Amniotic stem cell (primary cell): ENCODE results near the gene IRF2.

Source experiments
- DNase-seq: peaks from one replicate; lab custom pipeline; 2025; lab: John Stamatoyannopoulos, UW

IRF2 gene

DNA sequence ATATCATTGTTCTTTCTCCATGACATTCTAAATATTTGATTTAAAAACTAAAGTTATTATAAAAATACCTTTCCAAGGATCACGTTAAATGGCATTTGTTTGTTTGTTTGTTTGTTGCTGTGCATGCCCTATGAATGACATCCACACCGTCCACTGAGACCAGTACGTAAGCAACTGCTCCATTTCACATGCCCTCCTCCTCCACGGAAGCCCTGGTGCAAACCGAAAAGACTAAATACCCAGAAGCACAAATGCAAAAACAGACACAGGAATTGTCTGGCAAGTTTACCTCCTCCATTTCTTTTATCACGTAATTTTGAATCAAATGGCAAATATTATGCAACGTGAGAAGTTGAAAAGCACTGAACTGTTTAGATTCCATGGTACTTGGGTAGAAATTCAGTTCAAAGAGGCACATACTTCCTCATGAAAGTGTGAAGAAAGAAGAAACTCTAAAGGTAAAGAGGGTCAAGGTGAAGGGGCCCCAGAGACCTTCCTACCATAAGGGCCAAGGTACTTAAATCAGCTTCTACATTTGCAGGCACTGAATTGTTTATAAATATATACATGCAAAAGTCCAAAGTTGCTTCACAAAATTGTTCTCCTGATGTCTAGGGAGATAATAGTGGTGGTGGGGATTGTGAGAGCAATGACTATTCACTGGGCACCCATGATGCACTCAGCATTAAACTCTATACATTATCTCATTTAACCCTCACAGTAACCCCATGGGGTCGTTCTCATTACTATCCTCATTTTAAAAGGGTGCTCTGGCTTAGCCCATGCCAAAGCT, 23.4 kb downstream of the IRF2 start:
- DNase-seq, result no peak

- peak; percentile 37 for DNase-seq
Measured at GRCh38 chr4:184450045-184450444, 24.3 kb downstream of the IRF2 start.

- no peak for DNase-seq
Measured at GRCh38 chr4:184448821-184449220, 25.5 kb downstream of the IRF2 start.

DNA sequence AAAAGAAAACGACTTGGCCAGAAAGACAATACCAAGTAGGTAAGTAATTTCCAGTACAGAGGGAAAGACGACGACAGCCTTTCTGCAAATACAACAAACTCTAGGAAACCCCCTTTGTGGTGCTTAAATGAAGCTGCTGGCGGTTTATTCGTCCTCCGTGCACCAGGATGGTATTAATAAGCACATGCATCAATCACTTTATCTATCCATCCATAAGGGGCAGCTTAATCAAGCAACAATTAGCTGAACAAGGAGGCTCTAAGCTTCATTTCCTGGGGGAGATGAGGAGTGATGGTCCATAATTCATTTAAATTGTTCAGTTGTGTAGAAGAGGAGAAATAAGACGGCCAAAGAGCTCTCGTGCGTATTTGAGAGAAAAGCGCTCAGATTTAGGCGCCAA, 26.2 kb downstream of the IRF2 start:
- DNase-seq, result no peak

DNA sequence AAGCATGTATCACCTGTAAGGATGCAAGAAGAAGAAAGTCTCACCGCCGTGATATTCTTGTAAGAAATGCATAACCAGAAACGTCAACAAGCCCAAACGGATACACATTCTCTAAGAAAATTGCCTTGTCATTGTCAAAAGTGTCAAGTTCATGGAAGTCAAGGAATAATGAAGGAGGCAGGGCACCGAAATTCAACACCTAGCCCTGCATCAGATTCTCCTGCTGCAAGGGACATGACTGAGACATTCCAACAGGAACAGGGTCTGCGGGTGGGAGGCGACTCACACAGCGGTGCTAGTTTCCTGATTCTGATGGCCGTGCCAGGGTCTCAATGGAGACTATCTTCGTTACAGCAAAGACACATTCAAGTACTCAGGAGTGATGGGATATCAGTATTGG, 26.7 kb downstream of the IRF2 start:
- no peak for DNase-seq

DNA sequence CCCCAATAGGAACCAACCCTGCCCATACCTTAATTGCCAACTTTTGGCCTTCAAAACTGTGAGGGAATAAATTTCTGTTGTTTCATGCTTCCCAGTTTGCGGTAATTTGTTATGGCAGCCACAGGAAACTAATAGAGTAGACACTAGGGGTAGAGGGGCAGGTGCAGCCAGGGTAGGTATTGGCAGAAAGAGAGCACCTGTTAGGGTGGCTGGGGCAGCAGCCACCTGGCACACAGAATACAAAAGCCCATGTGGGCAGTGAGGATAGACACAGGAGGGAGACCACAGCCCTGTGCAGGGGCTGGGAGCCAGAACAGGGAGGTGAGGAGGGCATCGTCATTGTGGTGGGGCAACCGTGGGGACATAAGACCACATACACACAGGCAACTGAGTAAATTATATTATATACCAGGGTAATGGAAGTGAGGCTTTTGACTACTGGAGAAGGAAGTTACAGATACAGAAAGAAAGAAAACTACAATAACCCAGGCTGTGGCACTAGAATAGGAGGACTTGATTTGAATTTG, 28.2 kb downstream of the IRF2 start:
- no peak for DNase-seq

GRCh38 chr4:184444953-184445309, 29.4 kb downstream of the IRF2 start:
- DNase-seq, result no peak

GRCh38 chr4:184444215-184444952, 30.0 kb downstream of the IRF2 start:
- DNase-seq, result no peak

GRCh38 chr4:184443318-184443717, 31.0 kb downstream of the IRF2 start:
- DNase-seq, result no peak

GRCh38 chr4:184442314-184442635, 32.1 kb downstream of the IRF2 start:
- DNase-seq, result no peak

DNA sequence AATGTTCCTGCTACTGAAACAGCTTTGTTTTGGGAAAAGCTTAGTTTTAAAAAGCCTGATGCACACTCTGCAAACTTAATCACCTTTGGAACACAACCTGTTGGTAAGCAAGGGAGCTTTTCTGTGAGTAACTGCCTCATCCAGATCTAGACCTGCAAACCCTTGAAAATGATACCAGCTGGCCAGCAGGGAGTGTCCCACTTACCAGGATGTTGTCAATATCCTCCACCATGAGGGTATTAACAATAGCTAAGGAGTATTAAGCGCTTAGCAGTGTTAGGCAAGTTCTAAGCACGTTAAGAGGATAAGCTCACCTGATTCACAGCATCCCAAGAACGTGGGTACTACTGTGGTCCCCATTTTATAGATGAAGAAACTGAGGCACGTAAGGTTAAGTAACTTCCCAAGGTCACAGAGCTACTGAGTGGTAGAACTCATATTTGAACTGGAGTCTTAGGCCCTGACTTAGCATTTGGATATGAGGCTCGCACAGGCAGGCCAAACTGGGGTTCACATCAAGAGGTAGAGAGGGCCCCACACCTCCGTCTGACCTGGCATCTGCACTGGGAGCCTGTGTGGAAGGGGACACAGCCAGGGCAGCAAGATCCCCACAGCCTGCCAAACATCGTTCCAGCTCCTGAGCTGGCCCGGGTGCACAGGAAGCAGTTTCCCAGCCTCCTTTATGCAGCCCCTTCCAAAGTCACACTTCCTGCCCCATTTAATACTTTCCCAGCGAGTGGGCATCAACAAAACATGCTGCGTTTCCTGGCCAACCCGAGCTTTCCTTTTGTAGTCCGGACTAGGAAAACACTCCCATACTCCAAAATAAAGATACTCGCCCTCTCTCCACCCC, 32.7 kb downstream of the IRF2 start:
- no peak for DNase-seq

DNA sequence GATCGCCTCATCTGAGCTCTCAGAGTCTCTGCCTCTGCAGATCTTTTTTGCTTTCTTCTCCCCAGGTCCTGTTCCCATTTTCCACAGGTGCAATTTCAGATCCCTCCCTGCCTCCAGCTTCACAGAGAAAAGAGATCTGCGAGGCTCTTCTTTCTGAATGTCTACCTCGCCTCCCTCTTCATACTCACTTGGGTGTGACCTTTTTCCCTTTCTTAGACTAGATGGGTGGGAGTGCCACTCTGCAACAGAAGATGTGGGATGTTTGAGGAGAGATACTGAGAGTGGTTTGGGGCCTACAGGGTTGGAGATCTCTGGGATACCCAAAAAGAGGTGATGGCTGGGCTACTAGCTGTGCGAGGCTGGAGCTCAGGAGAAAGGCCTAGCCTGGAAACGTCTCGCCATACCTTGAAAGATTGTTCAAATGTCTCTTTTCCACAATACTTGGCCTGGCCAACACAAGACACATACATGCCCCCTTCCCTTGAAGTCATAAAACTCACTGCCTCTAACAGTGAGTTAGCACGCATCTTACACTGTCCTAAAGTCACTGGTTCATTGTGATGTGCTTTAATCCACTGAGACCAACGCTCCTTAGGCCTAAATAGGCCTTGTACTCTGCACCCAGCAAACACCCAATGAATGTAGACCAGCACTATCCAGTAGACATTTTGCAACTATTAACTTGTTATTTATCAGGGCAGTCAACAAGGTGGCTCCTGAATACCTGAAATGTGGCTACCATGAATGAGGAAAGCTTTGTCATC, 33.6 kb downstream of the IRF2 start:
- DNase-seq, result no peak

DNA sequence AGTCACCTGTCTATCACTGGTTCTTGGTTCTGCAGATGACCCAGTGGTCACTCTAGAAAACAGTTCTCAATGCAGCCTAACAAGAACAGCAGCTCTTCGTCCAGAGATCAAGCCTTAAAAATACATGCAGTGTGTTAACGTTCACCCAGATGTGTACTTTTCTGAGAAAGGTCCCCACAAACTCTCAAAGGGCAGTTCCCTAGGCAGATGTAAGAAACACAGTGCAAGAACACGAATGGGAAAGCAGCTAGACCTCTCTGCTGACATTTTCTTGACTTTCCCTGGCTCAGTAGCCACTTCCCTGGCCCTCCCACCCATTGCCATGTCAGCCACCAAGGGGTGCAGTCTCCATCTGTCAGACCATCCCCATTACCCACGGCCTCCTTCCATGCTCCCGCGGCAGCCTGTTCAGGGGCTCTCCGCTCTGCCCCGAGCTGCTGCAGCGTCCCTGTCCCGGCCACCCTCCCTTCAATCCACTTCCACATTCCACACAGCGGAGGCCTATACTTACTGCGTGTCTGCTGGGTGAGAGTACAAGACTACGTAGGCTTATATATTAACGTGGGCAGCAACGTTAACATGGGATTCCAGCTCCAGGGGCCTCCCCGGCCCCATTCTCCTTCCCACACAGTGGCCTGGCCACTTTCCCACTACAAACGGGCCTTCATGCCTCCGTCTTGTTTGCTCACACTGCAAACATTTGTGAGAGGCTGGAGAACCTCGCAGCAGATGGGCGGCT, 34.3 kb downstream of the IRF2 start:
- no peak for DNase-seq

GRCh38 chr4:184439386-184439785, 35.0 kb downstream of the IRF2 start:
- no peak for DNase-seq

DNA sequence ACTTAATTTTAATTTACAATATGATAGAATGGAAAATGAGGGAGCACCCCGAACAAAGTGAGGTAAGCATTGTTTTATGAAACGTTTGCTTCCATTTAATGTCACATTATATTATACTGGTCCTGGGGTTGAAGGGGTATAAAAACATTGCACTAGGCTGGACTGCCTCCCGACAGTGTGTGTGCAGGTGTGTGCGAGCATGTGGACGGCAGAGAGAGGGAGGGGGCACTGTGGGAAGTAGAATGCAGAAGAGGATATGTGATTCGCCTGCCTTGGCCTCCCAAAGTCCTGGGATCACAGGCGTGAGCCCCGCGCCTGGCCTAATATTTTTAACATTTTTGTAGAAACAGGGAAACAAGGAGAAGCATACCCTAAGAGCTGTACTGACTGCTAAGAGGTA, 36.0 kb downstream of the IRF2 start:
- DNase-seq, result no peak

DNA sequence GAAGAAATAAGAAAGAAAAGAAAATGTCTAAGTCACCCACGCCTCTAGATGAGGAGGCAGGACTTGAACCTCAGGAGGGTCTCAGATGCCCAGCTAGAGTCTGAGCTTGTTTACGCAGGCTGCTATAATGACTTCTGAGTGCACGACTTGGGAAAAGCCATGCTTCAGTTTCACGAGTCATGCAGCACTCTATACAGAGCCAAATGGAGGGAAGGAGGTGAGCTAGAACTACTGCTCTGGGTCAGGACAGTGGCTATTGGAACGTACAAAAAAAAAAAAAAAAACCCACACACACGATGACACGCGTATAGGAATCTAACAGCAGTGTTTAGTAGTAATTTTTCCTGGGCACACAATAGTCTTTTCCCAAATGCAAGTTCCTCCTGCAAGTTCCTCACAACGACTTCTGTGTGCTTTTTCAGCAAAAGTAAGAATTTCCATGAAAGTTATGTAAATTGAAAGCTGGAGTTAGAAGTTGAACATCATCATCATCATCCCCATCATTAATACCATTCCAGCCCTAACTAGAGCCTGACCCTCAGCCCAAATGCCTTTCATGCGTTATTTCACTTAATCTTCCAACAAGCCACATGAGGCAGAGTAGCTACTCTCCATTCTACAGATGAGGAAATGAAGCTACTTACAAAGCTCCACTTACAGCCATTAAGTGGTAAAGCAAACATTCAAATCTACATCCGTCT, 36.6 kb downstream of the IRF2 start:
- no peak for DNase-seq

GRCh38 chr4:184434501-184435066, 39.8 kb downstream of the IRF2 start:
- no peak for DNase-seq

GRCh38 chr4:184434021-184434420, 40.3 kb downstream of the IRF2 start:
- DNase-seq, result no peak

GRCh38 chr4:184433258-184433892, 41.0 kb downstream of the IRF2 start:
- DNase-seq, result no peak
